HUDEP-2 (cell line): ENCODE data around the gene LTBP4.
"Not testable (repeated sequence)": the region's sequence is repeated elsewhere in the genome, so short reads cannot be mapped to it uniquely, and the experiment has no call there.

Experiments used
- DNase-seq, 76 experiments: peaks; one replicate each; lab custom pipeline; 2025; ENCODE audit not compliant: unreplicated experiment in 76 of 76; lab: John Stamatoyannopoulos, UW

The LTBP4 gene

GRCh38 chr19:40576585-40577451, 24.4 kb upstream of the LTBP4 start, which contains the start of gene SHKBP1:
SHKBP1 (plus strand) TSS chr19:40576873; CDS start chr19:40576900, 27 bp downstream.
- DNase-seq = peak in 75 of 76 experiments; percentile 74 to 98 (median 94)

- peak in 67 of 76 experiments; percentile 21 to 80 (median 48) for DNase-seq
Observed at GRCh38 chr19:40578442-40578908, 22.7 kb upstream of the LTBP4 start.

- no peak for DNase-seq
Observed at GRCh38 chr19:40580619-40581018, 20.6 kb upstream of the LTBP4 start.

- no peak for DNase-seq
Observed at GRCh38 chr19:40581531-40581930, 19.6 kb upstream of the LTBP4 start.

GRCh38 chr19:40582467-40582866, 18.7 kb upstream of the LTBP4 start:
- DNase-seq = no peak

GRCh38 chr19:40583283-40583682, 17.9 kb upstream of the LTBP4 start:
- no peak for DNase-seq

GRCh38 chr19:40584007-40584406, 17.2 kb upstream of the LTBP4 start:
- peak in 1 of 76 experiments; percentile 21 for DNase-seq

GRCh38 chr19:40585241-40585981, 15.8 kb upstream of the LTBP4 start:
- no peak for DNase-seq

- DNase-seq = no peak
Observed at GRCh38 chr19:40585982-40586422, 15.2 kb upstream of the LTBP4 start.

GRCh38 chr19:40586611-40587010, 14.6 kb upstream of the LTBP4 start:
- no peak for DNase-seq

- no peak for DNase-seq
Observed at GRCh38 chr19:40588110-40588854, 12.9 kb upstream of the LTBP4 start.

- DNase-seq = no peak
Observed at GRCh38 chr19:40588926-40589569, 12.1 kb upstream of the LTBP4 start.

GRCh38 chr19:40589591-40590429, 11.4 kb upstream of the LTBP4 start:
- DNase-seq = no peak

- no peak for DNase-seq
Observed at GRCh38 chr19:40590464-40591265, 10.5 kb upstream of the LTBP4 start.

GRCh38 chr19:40591724-40592123, 9.4 kb upstream of the LTBP4 start:
- not testable (repeated sequence) for DNase-seq

- peak in 21 of 76 experiments; percentile 9 to 61 (median 31) for DNase-seq
Observed at GRCh38 chr19:40592170-40592569, 9.0 kb upstream of the LTBP4 start.

- no peak for DNase-seq
Observed at GRCh38 chr19:40594255-40594654, 6.9 kb upstream of the LTBP4 start.

GRCh38 chr19:40594657-40595091, 6.5 kb upstream of the LTBP4 start:
- peak in 1 of 76 experiments; percentile 10 for DNase-seq
